PC-9 (cell line): ENCODE results near the gene JAML. TPM values are rescaled to one million over a fixed set of nuclear protein-coding genes. Genes with fewer than 3 reads are reported as not detected.

Experiments
- BruUV-seq: library from RNA; stranded (reverse); fragments of 400-500 nt; replicated peaks from 2 replicates; lab custom pipeline; 2021; lab: Mats Ljungman, UMichigan
- CTCF ChIA-PET: fragments of 300-600 bp; sonication (Branson Sonifier 250); formaldehyde crosslinking; loops from one replicate; lab custom pipeline; 2022; ENCODE audit warnings: antibody characterized with exemption; lab: Charles Lee
- POLR2A ChIA-PET: fragments of 300-600 bp; sonication (Branson Sonifier 250); formaldehyde crosslinking; loops from one replicate; lab custom pipeline; 2022; ENCODE audit warnings: antibody characterized with exemption; ENCODE audit not compliant: unreplicated experiment; lab: Charles Lee
- DNase-seq, 2 experiments: peaks; one replicate each; pipeline versions ENCODE4 v3.0.0 to v3.0.0-alpha.2; 2015 to 2022; ENCODE audit warnings: mixed read lengths in 1 of 2
- H2AFZ ChIP-seq: fragments of 200-600 bp; sonication (generic); 2 replicates; pipeline ENCODE4 v1.8.1; 2017; ENCODE audit warnings: antibody characterized with exemption
- H3F3A ChIP-seq: fragments of 200-600 bp; sonication (generic); 2 replicates; pipeline ENCODE4 v1.8.1; 2017; ENCODE audit warnings: antibody characterized with exemption, mild to moderate bottlenecking, low read depth; ENCODE audit not compliant: insufficient read depth
- H3K27ac ChIP-seq: fragments of 200-600 bp; sonication (generic); 2 replicates; pipeline ENCODE4 v1.6.1; 2016; ENCODE audit warnings: mixed run types
- H3K27me3 ChIP-seq: fragments of 200-600 bp; sonication (generic); 2 replicates; pipeline ENCODE4 v1.6.1; 2016; ENCODE audit warnings: low read depth, mixed run types; ENCODE audit not compliant: insufficient read depth
- H3K36me3 ChIP-seq: fragments of 200-600 bp; sonication (generic); 2 replicates; pipeline ENCODE4 v1.6.1; 2016; ENCODE audit warnings: low read depth, mixed run types
- H3K4me1 ChIP-seq: fragments of 200-600 bp; sonication (generic); replicated peaks from 2 replicates; pipeline ENCODE4 v1.6.1; 2016; ENCODE audit warnings: mixed run types; ENCODE audit not compliant: insufficient read depth
- H3K4me2 ChIP-seq: fragments of 200-600 bp; sonication (generic); 2 replicates; pipeline ENCODE4 v1.6.1; 2017; ENCODE audit warnings: mixed run types
- H3K4me3 ChIP-seq: fragments of 200-600 bp; sonication (generic); 2 replicates; pipeline ENCODE4 v1.6.1; 2016; ENCODE audit warnings: mixed run types
- H3K79me2 ChIP-seq: fragments of 200-600 bp; sonication (generic); 2 replicates; pipeline ENCODE4 v1.6.1; 2017; ENCODE audit warnings: low read depth, mixed run types
- H3K9me2 ChIP-seq: fragments of 200-600 bp; sonication (generic); 2 replicates; pipeline ENCODE4 v1.8.1; 2017; ENCODE audit warnings: mild to moderate bottlenecking; ENCODE audit not compliant: insufficient read depth
- H3K9me3 ChIP-seq: fragments of 200-600 bp; sonication (generic); 2 replicates; pipeline ENCODE4 v1.8.1; 2016; ENCODE audit warnings: low read depth; ENCODE audit not compliant: insufficient read depth
- H4K20me1 ChIP-seq: fragments of 200-600 bp; sonication (generic); 2 replicates; pipeline ENCODE4 v1.8.1; 2017; ENCODE audit not compliant: insufficient read depth
- CTCF ChIP-seq: fragments of 200-600 bp; sonication (generic); conservative IDR thresholded peaks from 2 replicates; pipeline ENCODE4 v1.6.1; 2017; ENCODE audit warnings: mixed run types, antibody characterized with exemption, mild to moderate bottlenecking, moderate library complexity
- EZH2 ChIP-seq: fragments of 200-600 bp; sonication (generic); IDR thresholded peaks from 2 replicates; pipeline ENCODE4 v1.8.0; 2017; ENCODE audit warnings: antibody characterized with exemption, low read depth
- intact Hi-C: fragments of 100-400 bp; cut with micrococcal nuclease; formaldehyde crosslinking; loops from one replicate; pipeline ENCODE4 v1.10.0; 2022; ENCODE audit not compliant: unreplicated experiment
- total RNA-seq: library from RNA; stranded (reverse); gene quantifications from 2 replicates; pipeline ENCODE4 v1.2.3, GENCODE V29; 2021

JAML gene
- total RNA-seq, 1 experiment from 2014 or later, result not detected

DNA sequence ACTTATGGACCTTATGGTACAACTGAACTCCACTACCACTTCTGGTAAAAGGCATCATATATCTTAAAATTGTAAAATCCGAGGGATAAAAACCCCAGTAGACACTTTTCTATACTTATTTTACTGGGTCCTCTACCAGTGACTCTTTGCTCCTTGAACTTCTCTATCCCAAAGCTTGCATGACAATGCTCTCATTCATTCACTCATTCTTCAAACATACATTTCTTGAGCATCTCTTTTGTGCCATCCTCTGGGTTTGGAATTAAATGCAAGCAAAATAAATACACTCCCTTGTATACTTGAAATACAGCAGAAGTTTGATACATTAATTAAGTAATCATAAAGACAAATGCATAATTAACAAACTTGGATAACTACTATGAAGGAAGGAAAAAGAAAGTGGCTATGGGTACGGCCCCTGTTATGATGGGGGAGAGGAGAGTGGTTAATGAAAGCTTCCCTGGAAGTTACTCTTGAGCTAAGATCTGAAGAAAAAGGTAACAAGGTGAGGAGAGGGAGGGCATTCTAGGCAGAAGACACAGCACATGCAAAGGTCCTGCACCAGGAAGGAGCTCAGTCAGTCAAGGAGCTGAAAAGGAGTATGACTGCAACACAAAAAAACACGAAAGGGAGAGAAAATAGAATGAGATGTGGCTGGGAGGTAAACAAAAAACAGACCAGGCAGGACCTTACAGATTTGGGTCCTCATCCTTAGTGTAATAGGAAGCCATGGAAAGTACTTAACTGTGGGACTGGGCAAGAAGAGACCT, 19.4 kb upstream of the JAML start:
- no peak overlapping the region for H3K4me3 ChIP-seq
- no peaks in the 10 kb centered on the region for H3K27me3 ChIP-seq
- BruUV-seq, result no TSS peak
- intact Hi-C loops, result no loop called here
- H3K9me3 ChIP-seq, result no peaks in the 10 kb centered on the region
- peaks cover 66% of the 10 kb centered on the region for H3K79me2 ChIP-seq
- TF ChIP-seq CTCF (no peak), EZH2 (no peak)
- peaks cover 54% of the 10 kb centered on the region for H3K4me1 ChIP-seq
- H3K4me2 ChIP-seq, result no peak overlapping the region
- no peaks in the 10 kb centered on the region for H4K20me1 ChIP-seq
- ChIA-PET CTCF (interaction anchor here (0.7 kb wide), 1 partner anchor 110 kb away, joined by 3 read pairs; no protein-coding TSS in a partner anchor), POLR2A (no interaction called here)
- no peaks in the 10 kb centered on the region for H3K9me2 ChIP-seq
- H3K27ac ChIP-seq, result no peak overlapping the region
- H3K36me3 ChIP-seq, result no peaks in the 10 kb centered on the region
- no peak overlapping the region for H2AFZ ChIP-seq
- peak in 1 of 2 experiments; percentile 24 for DNase-seq
- peaks cover 23% of the 10 kb centered on the region for H3F3A ChIP-seq

DNA sequence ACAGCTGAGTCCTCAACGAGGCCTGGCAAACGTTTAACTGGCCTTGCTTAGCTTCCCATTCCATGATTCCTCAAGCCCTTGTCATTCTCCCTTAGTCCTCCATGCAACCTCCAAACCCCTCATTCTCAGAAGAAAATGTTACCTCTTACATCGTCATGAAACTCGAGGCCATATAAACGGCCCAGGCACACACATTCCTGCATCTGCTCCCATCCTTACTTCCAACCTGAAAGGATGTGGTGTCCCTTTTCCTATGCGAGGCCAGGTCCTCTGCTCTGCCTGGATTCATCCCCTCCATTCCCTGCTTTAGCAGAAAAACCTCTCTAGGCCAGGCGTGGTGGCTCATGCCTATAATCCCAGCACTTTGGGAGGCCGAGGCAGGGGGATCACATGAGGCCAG, 18.4 kb upstream of the JAML start:
- Histone ChIP-seq H3K79me2 (peaks cover 56% of the 10 kb centered on the region), H4K20me1 (no peaks in the 10 kb centered on the region), H3F3A (peaks cover 23% of the 10 kb centered on the region), H3K4me1 (peaks cover 64% of the 10 kb centered on the region), H3K4me2 (0 out of 2 replicates have a peak overlapping the region, but pooled peaks have one; percentile 81), H3K36me3 (no peaks in the 10 kb centered on the region), H3K9me2 (no peaks in the 10 kb centered on the region), H2AFZ (no peak overlapping the region), H3K9me3 (no peaks in the 10 kb centered on the region), H3K27ac (peak overlapping the region; percentile 83), H3K4me3 (no peak overlapping the region), H3K27me3 (no peaks in the 10 kb centered on the region)
- TF ChIP-seq CTCF, result no peak
- no peak for TF ChIP-seq EZH2
- no TSS peak for BruUV-seq
- intact Hi-C loops, result no loop called here
- DNase-seq, result peak in 1 of 2 experiments; percentile 19
- ChIA-PET POLR2A (interaction anchor here (0.5 kb wide), 1 partner anchor 52 kb away, joined by 3 read pairs; no protein-coding TSS in a partner anchor), CTCF (no interaction called here)

DNA sequence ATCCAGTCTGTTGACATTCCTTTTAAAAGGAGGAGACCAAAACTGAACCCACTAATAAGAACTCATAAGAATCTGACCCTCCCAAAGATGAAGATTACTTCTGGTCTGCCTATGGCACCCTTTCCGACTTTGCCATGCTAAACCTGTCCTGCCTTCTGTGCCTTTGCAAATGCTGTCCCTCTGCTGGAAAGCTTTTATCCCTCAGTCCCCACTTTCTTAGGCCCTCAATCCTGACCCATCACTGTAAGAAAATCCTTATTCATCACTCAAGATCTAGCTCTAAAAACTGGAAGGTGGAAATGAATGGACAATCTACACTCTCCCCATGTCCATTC, 16.9 kb upstream of the JAML start:
- intact Hi-C loops, result loop anchor here (1.0 kb wide), 3 partner anchors 8 to 34 kb away; partner anchors contain the start of gene MPZL3
- peak overlapping the region; percentile 32; the same call in 1 of the 2 replicates for H3K4me3 ChIP-seq
- no peaks in the 10 kb centered on the region for H4K20me1 ChIP-seq
- DNase-seq, result no peak
- H3K4me1 ChIP-seq, result peaks cover 54% of the 10 kb centered on the region
- H3K36me3 ChIP-seq, result no peaks in the 10 kb centered on the region
- no TSS peak for BruUV-seq
- peaks cover 46% of the 10 kb centered on the region for H3K79me2 ChIP-seq
- peaks cover 23% of the 10 kb centered on the region for H3F3A ChIP-seq
- ChIA-PET CTCF (no interaction called here), POLR2A (interaction anchor here (0.6 kb wide), 1 partner anchor 782 kb away, joined by 3 read pairs; no protein-coding TSS in a partner anchor)
- no peak overlapping the region for H2AFZ ChIP-seq
- H3K9me3 ChIP-seq, result no peaks in the 10 kb centered on the region
- H3K9me2 ChIP-seq, result no peaks in the 10 kb centered on the region
- TF ChIP-seq EZH2 (no peak), CTCF (no peak)
- H3K27ac ChIP-seq, result peak overlapping the region; percentile 83
- no peaks in the 10 kb centered on the region for H3K27me3 ChIP-seq
- peak overlapping the region; percentile 81 for H3K4me2 ChIP-seq
